ENCODE measurements around the gene VEGFA. TPM values are rescaled to one million over a fixed set of nuclear protein-coding genes. Genes with fewer than 3 reads are reported as not detected.

VEGFA gene
- total RNA-seq, 1 donor from 2014 or later = 31.2 TPM

DNA sequence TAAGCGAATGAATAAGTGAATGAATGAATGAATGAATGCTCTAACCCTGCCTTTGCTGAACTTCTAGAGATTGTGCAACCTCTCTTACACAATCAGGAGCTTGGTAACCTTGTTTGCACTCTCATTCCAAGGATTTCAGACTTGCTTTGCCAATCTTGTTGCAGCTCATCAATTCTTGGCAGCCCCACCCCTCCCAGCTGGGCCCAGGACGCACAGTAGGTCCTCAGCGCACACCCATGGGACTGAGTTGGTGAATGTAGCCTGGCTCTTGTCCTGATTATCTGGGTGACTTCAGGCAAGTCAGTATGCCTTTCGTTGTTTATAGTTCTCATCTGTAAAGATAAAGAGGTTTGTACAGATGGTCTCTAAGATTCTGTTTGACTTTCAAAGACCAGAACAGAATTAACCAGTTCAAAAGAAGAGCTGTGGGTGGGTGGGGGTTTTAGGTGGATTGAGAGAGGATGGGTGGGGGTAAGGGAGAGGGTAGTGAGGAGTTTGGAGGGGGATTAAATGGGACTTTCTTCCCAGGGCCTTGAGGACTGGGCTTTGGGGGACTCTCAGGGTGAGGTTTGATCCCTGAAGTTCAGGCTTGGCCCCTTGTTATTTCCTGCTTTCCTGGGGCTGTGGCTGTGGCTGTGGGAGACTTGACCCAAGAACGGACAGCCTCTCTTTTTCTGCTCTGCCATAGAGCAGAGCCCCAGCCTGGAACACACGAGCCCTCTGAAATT lies 33.2 kb downstream of the VEGFA start:
- no peaks in the 10 kb centered on the region for H3K9me3 Mint-ChIP-seq
- DNase-seq (ENCODE audit: low read depth, low spot score) = no peak
- no peak overlapping the region for H3K4me3 Mint-ChIP-seq
- no peaks in the 10 kb centered on the region for H3K36me3 Mint-ChIP-seq (ENCODE audit: low read depth)
- no peaks in the 10 kb centered on the region for H3K4me1 Mint-ChIP-seq
- H3K27me3 Mint-ChIP-seq (ENCODE audit: low read depth) = no peaks in the 10 kb centered on the region
- TF ChIP-seq CTCF (conservative IDR thresholded peaks at IDR 0.05) = no peak
- no peak overlapping the region for H3K27ac Mint-ChIP-seq (ENCODE audit: unreplicated experiment)

DNA sequence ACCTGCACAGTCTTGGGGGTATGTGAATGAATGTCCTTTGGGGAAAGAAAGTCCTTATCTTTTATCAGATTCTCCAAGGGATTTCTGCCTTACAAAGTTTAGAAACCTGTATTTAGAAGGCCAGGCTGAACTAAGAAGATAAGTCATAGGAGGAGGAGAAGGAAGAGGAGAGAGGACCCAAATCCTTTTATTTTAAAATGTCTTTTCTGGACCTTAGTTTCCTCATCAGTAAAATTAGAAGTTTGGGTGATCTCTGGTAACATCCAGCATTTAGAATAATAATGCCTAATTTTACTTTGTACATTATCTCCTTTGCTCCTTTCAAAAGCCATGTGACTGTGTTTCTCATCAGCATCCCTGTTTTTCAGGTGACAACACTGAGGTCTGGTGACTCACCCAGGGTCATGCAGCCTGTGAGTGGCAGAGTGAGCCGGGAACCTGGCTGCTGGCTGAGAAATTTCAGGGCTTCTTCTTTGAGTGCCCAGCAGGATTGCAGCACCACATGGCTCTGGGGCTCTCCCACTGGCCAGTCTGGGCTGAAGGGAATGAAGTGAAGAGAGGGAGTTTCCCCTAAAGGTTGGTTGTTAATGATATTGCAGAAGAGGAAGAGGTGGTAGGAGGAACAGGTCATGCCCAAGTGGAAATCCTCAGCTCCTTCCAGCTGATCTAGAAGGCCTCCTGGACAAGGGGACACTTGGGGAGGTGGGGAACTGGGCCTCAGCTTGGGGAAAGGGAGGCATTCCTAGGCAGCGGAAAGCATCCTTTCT lies 34.0 kb downstream of the VEGFA start:
- Mint-ChIP-seq H3K4me1 (no peaks in the 10 kb centered on the region), H3K9me3 (no peaks in the 10 kb centered on the region), H3K4me3 (no peak overlapping the region), H3K36me3 (ENCODE audit: low read depth) (no peaks in the 10 kb centered on the region), H3K27me3 (ENCODE audit: low read depth) (no peaks in the 10 kb centered on the region), H3K27ac (ENCODE audit: unreplicated experiment) (peak overlapping the region; percentile 44)
- TF ChIP-seq CTCF (conservative IDR thresholded peaks at IDR 0.05) = no peak
- no peak for DNase-seq (ENCODE audit: low read depth, low spot score)

- no peak overlapping the region for H3K27ac Mint-ChIP-seq (ENCODE audit: unreplicated experiment)
- H3K4me1 Mint-ChIP-seq = no peaks in the 10 kb centered on the region
- H3K36me3 Mint-ChIP-seq (ENCODE audit: low read depth) = no peaks in the 10 kb centered on the region
- no peaks in the 10 kb centered on the region for H3K9me3 Mint-ChIP-seq
- no peak overlapping the region for H3K4me3 Mint-ChIP-seq
- no peaks in the 10 kb centered on the region for H3K27me3 Mint-ChIP-seq (ENCODE audit: low read depth)
- DNase-seq (ENCODE audit: low read depth, low spot score) = no peak
- no peak for TF ChIP-seq CTCF (conservative IDR thresholded peaks at IDR 0.05)
Measured at GRCh38 chr6:43804550-43805223, 34.7 kb downstream of the VEGFA start.

DNA sequence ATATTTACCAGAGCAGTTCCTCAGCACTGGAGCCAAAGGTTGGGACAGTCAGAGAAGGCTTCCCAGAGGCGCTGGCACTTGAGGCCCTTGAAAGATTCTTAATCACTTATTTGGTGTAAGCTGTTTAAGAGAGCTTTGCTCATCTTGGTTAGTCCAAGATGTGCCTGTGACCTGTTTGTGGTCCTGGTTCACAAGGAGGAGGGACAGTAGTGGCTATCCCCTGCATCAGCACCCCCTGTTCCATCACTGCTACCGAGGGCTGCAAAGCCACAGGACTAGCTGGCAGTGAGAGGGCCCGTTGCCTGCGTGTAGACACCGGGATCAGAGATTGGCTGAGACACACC lies 35.7 kb downstream of the VEGFA start:
- no peak overlapping the region for H3K4me3 Mint-ChIP-seq
- TF ChIP-seq CTCF (conservative IDR thresholded peaks at IDR 0.05) = no peak
- H3K27me3 Mint-ChIP-seq (ENCODE audit: low read depth) = no peaks in the 10 kb centered on the region
- H3K36me3 Mint-ChIP-seq (ENCODE audit: low read depth) = no peaks in the 10 kb centered on the region
- H3K27ac Mint-ChIP-seq (ENCODE audit: unreplicated experiment) = no peak overlapping the region
- DNase-seq (ENCODE audit: low read depth, low spot score) = no peak
- no peaks in the 10 kb centered on the region for H3K4me1 Mint-ChIP-seq
- no peaks in the 10 kb centered on the region for H3K9me3 Mint-ChIP-seq

DNA sequence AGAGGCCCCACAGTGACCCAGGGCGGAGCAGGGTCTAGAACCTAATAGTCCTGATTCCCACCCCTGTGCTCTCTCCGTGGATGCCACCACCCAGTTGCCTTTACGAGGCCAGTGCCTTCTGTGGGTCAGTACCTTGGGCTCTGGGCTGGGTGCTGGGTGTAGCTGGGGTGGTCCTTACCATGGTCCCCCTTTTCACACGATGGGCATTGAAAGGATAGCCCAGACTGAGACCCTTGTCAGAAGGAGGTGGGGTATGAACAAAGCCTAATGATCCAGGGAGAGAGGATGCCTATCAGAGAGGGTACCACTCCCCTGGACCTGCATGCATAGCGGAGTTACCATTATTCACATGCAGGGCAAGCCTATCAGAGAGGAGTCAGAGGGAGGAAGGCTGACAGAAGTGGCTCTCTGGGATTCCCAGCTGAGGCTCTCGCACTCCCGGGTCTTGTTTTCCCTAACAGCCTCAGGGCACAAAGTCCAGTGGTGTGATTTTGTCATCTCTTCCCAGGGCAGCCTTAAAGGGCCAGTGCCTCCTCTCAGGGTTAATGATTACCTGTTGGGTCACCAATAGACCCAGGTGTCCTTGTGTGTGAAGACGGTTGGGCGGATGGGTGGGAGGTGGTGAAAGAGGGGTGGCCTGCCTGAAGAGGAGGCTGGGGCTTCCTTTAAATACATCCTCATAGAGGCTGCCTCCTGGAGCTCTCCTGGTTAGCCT lies 36.2 kb downstream of the VEGFA start:
- Mint-ChIP-seq H3K27me3 (ENCODE audit: low read depth) (no peaks in the 10 kb centered on the region), H3K36me3 (ENCODE audit: low read depth) (no peaks in the 10 kb centered on the region), H3K9me3 (no peaks in the 10 kb centered on the region), H3K4me3 (no peak overlapping the region), H3K27ac (ENCODE audit: unreplicated experiment) (no peak overlapping the region), H3K4me1 (no peaks in the 10 kb centered on the region)
- no peak for TF ChIP-seq CTCF (conservative IDR thresholded peaks at IDR 0.05)
- DNase-seq (ENCODE audit: low read depth, low spot score) = no peak
